ENCODE data around the gene PTER.

DNA sequence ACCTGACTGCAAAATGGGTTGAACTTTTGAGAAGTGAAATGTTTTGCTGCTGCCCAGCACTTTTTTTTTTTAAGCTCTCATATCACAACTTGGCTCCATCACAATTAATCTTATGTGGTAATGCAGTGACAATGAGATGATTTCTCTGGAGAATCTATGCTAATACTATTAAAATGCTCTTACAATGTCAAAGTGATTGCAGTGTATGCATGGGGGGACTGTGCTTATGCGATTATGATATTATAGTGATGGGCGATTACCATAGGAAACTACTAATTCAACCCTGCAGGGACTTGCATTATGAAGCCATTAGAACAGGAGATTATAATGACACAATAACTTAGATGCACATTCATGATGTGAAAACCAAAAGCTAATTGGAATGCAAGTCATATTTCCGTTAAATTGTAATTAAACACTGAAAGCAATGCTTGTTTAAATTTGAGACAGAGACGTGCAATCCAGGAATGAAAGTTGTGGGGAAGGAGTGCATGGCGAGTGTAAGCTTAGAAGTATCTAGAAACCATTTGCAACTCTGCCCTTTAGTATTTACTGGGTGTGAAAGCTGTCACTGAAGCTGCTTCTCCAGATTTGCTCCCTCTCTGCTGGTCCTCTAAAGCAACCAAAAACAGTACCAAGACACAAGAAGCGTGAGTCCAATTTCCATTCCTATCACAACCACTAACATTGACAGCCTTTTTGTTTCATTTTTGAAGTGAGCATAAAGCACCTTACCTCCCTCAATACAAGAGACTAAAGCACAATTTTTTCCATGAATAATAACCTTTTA, 21.6 kb downstream of the PTER start:
- TF ChIP-seq EZH2 (IDR thresholded peaks at IDR 0.05) (no peak), POLR2AphosphoS5 (IDR thresholded peaks at IDR 0.05; ENCODE audit: borderline replicate concordance, low read depth, low read length) (no peak), FOXP2 (optimal IDR thresholded peaks at IDR 0.05; ENCODE audit: control extremely low read depth, extremely low read length, insufficient read depth) (no peak)
